GM18505 (cell line): Measurements from ENCODE around the gene TSPAN2.

Source experiments
- ATAC-seq: cut with Tn5 transposase; IDR thresholded peaks from one replicate; pipeline ENCODE4 v1.9.1; 2021; ENCODE audit not compliant: unreplicated experiment
- POLR2A ChIP-seq: IDR thresholded peaks from 4 replicates; pipeline ENCODE4 v1.6.1; 2011; ENCODE audit warnings: borderline replicate concordance; ENCODE audit not compliant: insufficient read depth, insufficient read length; ENCODE audit errors: extremely low read depth

Gene TSPAN2

DNA sequence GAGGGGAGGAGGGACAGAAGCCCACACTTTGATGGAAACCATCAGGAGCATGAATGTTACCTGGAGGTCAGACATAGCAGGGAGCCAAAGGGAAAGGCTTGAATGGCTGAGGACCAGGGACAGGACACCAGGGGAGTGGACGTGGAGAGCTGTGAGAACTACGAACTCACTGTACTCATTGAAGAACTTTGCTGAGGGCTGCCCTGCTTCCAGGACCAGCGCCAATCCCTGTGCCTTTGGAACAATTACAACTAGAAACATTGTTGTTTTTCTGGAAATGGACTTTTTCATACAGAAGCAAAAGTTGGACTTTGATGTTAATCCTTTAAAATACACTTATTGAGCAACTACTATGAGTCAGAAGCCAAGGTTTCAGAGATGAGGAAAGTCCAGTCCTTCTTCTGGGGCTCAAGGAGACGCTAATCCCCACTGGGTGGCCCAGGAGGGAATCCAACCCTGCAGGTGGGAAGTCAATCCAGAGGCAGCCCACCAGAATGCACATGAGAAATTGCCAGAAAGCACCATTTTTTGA, 12.9 kb downstream of the TSPAN2 start:
- no peak for TF ChIP-seq POLR2A
- no peak for ATAC-seq

DNA sequence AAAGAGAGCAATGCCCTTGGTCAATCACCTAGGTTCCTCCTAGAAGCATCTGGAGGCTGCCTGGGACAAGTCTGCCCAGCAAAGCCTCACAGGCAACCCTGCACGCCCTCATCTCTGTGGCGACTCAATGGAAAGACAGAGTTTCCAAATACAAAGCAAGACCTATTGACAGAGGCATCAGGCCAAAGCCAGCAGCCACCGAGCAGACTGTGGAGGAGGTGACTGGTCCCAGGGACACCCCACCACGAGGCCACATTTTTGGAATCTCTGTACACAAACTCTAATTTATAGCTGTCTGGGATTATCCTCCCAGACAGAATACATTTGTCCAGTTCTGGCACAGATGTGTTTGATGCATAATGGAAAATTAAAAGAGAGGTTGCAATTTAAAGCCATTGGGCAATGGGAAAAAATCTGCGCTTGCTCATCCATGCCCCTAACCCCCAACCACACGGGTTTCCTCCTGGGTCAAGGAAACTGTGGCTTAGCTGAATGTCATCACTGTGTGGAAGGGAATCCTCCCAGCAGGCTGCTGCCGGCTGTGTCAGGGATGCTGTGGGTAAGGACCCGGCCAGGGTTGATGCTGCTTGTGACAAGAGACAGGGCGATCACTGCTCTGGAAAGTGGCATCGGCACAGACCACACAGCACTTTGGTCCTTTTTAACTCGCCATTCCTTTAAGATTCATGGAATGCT, 14.3 kb downstream of the TSPAN2 start:
- no peak for ATAC-seq
- no peak for TF ChIP-seq POLR2A

DNA sequence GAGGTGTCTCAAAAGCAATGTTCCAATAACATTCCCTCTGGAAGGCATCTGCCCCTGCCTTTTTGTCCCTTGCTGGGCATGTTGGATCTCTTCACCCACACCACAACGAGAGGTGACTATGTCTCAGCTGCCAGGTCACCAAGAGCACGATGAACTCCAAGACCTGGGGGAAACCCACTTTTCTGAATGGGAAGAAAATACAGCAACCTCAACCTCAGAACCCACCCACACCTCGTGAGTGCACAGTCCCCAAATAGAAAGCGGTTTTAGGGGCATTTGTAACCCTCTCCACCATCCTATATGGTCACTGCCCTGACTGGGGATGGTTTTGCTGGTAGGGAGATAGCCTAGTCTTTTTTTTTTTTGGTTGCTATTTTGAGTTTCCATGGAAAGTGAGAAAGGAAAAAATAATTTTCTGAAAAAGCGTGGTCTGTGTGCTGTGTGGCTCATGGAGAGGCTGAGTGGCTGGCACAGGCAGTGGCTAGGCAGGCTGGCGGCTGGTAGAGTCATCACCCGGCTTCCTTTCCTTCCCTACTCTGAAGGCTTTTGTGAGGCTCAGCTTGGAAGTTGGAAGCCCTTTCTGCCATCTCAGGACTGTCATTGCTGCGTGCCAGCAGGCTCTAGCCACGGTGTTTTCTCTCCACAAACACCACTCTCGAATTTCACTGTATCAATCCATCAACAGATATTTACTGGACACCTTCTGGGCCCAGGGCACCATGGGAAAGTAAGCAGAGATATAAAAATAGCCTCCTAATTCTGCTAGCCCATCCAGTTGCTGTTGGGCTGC, 15.8 kb downstream of the TSPAN2 start:
- ATAC-seq = no peak
- no peak for TF ChIP-seq POLR2A

DNA sequence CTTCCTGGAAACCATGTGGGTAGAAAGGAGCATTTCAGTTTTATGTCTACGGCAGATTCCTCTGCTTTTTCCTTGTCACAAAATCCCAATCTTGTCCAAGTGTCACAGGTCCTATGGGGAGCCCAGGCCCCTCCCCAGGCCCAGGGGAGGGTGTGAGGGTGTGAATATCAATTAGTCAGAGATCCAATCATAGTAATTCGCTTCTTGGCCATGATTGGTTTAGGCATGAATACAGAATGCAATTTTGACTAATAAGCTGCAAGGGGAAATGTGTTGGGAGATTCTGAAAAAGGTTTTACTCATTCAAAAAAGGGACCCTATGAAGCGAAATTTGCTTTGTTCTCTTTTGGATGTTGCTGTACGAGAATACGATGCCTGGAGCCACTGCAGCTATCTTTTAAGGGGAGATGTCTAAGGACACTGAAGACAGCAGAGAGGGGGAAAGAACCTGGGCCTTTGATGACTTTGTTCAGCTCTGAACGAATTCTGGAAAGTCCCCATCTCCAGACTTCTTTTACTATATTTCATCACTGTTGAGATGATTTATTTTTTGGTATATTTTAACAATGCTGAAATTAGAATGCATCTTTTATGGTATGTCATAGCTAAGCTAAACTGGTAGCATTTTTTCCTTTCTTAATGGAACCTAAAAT, 18.2 kb downstream of the TSPAN2 start:
- ATAC-seq = no peak
- no peak for TF ChIP-seq POLR2A

DNA sequence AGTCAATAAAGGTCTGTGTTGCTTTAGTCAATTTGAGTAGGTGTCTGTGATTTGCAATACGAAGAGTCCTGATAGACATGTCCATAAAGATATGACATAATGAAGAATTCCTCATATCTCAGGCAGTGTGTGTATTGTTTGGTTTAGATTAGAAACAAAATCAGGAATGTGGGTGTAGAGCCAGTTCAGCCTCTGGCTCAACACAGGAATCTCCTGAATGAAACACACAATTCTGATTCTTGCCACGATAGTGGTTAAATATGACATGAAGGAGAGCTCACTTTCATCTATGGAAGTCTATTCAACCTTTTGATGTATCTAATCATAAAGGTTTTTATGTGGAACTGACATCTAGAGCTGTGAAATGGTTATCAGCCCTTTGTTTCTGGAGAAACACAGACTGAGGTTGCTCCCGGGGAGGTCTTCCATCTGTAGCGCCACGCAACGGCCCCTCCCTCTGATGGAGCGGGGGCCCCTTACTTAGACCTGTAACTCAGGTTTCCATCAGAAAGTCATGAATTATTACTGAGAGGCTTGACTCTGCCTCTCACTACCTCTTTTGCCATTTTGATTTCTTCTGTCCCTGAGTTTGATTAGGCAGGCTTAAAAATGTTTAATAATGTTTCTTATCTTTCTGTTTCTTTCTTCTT, 19.5 kb downstream of the TSPAN2 start:
- no peak for TF ChIP-seq POLR2A
- ATAC-seq = no peak

DNA sequence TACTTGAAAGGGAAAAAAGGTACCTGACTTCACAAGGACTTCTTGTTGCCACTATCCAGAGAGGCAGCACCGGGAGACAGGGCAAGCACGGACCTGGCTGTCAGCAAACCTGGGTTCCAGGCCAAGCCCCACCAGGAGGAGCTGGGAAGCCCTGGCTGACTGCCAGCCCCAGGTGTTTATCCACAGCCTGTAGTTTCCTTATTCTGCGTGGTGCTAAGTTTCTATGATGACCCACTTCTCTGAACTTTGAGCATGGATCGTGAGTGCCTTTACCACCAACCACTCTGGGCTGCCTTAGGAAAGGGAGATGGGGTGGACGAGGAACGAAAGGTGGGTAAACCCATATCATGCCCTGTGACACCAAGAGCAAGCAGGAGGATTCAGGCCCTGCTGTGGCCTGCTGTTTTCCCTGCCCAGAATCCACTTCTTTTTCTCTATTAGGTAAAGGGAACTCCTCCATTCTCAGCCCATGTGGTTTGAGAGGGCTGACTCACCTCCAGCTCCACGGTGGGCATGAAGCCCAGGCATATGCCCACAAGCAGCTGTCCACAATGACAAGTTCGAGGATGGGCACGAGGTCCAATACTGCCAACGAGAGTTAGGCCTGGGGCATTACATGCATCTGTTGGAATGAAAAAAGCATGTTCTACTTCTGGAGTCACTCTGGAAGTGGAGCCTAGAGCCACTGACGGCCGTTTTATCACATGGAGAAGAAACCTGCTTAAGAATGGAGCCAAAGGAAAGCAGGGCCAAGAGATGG, 20.3 kb downstream of the TSPAN2 start:
- ATAC-seq = no peak
- no peak for TF ChIP-seq POLR2A

DNA sequence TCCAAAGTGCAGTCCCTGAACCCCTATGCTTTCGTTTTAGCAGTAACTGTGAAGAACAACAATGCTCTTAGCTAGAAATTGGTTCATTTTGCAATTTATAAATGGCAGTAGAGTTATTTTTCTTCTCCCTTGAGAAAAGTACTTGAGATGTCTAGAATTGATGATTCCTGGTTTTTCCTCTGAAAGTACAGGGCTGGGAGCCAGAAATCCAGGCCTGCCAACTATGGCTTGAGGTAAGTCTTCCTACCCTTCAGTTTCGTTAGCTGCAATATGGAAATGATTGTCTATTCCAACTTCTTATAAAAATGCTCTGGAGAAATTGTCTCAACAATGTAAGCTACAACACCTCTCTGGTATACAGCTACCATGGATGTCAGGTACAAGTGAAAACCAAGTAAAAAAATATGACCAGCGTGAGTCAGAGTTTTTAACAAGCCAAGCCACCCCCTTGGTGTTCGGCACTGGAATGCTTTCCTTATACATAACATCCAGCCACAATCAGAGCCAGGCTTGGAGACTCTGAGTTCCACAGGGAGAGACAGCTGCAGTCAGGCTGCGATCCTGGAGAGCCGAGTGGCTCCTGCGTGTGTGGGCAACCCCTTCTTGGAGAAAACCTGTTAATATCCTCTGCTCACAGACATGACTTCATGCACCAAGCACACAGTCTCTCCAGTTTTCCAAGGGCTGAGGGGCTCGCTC, 22.0 kb downstream of the TSPAN2 start:
- no peak for TF ChIP-seq POLR2A
- no peak for ATAC-seq

DNA sequence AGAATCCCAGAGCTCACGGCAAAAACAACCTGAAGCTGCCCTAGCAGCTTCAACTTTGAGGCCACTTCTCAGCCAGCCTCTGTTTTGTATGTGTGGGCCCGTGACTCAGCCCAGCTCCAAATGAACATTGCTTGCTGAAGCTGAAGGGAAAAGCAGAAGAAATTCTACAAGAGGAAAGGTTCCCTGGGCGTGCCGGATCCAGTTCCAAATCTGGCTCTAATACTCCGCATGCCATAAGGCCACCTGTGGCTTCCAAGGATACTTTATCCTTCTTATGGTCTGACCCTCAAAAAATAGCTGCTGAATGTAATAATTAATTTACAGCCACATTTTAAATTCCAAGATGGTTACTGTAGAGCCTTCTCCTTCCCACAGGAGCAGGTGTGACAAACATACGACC, 24.3 kb downstream of the TSPAN2 start:
- ATAC-seq = no peak
- no peak for TF ChIP-seq POLR2A

DNA sequence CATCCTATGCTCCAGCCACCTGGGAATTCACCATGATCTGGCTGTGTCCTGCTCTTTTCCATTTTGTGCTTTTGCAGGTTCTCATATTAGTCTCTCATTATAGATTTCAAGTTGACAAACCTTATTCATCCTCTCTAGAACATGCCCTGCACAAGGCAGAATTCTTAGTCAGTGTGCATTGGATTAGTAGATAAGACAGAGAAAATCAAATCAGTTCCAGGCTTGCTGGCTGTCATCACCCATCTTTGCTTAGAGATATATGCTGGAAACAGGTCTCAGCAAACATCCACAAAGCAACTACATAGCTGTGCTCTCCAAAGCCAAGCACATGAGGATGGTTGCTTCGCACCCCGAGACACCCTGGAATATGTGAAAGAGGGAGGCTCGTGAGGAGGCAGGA, 24.8 kb downstream of the TSPAN2 start:
- ATAC-seq = no peak
- TF ChIP-seq POLR2A = no peak

DNA sequence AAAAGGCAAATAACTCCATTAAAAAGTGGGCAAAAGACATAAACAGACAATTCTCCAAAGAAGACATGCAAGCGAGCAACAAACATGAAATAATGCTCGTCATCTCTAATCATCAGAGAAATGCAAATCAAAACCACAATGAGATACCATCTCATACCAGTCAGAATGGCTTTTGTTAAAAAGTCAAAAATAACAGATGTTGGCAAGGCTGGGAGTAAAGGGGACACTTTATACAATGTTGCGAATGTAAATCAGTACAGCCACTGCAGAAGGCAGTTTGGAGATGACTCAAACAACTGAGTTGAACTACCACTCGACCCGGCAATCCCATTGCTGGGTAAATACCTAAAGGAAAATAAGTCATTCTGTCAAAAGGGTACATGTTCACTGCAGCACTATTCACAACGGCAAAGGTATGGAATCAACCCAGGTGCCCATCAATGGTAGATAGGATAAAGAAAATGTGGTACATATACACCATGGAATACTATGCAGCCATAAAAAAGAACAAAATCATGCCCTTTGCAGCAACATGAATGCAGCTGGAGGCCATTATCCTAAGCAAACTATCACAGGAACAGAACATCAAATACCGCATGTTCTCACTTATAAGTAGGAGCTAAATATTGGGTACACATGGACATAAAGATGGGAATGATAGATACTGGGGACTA, 25.9 kb downstream of the TSPAN2 start:
- peak; percentile 34 for ATAC-seq
- TF ChIP-seq POLR2A = no peak

DNA sequence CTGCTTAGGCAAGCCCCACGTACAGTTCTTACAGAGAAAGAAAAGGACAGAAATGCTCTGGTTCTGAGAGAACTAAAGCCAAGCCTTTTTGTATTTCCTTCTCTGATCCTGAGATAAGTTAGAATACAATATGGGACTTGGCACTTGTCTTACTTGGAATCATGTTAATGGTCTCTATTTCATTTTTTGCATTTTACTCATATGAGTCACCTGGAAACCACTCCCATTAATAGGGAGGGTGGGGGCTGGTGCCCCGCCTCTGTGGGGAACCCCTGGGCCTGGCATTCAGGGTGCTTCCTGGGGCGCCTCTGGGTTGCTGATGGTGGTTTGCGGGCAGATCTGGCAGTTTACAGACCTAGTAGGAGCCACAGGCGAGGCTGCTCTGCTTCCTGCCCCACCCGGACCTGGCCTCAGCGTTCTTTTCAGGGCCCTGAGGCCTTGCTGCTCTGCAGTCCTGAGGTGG, 26.7 kb downstream of the TSPAN2 start:
- peak; percentile 93 for ATAC-seq
- no peak for TF ChIP-seq POLR2A
